Astrocyte of the cerebellum (primary cell): ENCODE measurements around the gene RPF1.

Experiments used
- DNase-seq: peaks from one replicate; pipeline ENCODE4 v3.0.0-alpha.2; 2011; ENCODE audit warnings: low read depth
- H3K4me3 ChIP-seq: 2 replicates; pipeline ENCODE4 v1.5.1; 2011; ENCODE audit warnings: mild to moderate bottlenecking, low read depth, low read length, moderate library complexity
- in situ Hi-C: cut with HindIII; loops from 2 replicates; pipeline ENCODE4 v1.10.0; 2017; ENCODE audit warnings: low sequenced_read_pairs
- TF ChIP-seq, protein P1 (sequence below): IDR thresholded peaks from 2 replicates; pipeline ENCODE4 v1.5.1; 2012; ENCODE audit warnings: low read length, low read depth, moderate library complexity, mild to moderate bottlenecking; ENCODE audit errors: missing control alignments

The RPF1 gene

GRCh38 chr1:84492726-84493125 is 13.7 kb downstream of the RPF1 start:
- DNase-seq = no peak
- H3K4me3 ChIP-seq = no peak overlapping the region
- in situ Hi-C loops = no loop called here
- TF ChIP-seq, protein P1, sequence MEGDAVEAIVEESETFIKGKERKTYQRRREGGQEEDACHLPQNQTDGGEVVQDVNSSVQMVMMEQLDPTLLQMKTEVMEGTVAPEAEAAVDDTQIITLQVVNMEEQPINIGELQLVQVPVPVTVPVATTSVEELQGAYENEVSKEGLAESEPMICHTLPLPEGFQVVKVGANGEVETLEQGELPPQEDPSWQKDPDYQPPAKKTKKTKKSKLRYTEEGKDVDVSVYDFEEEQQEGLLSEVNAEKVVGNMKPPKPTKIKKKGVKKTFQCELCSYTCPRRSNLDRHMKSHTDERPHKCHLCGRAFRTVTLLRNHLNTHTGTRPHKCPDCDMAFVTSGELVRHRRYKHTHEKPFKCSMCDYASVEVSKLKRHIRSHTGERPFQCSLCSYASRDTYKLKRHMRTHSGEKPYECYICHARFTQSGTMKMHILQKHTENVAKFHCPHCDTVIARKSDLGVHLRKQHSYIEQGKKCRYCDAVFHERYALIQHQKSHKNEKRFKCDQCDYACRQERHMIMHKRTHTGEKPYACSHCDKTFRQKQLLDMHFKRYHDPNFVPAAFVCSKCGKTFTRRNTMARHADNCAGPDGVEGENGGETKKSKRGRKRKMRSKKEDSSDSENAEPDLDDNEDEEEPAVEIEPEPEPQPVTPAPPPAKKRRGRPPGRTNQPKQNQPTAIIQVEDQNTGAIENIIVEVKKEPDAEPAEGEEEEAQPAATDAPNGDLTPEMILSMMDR = no peak

DNA sequence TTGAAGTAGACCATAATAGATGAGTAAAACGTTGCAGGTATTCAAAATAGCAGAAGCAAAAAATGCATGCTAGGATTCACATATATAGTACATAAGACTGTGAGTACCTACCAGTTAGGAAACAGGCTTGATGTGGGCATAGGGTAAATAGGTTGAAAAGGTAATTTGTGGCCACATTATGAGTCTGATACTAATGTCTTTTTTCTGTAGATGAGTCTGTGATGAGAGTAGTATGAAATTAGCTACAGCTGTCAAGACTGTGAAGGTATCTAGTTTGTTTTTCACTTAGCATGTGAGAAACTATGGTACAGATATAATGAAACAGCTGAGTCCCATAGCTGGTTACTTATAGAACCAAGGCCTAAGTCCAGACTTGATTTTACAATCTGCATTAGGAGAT is 14.7 kb downstream of the RPF1 start:
- H3K4me3 ChIP-seq = no peak overlapping the region
- DNase-seq = no peak
- TF ChIP-seq, protein P1 = no peak
- in situ Hi-C loops = no loop called here

- DNase-seq = no peak
- no peak overlapping the region for H3K4me3 ChIP-seq
- in situ Hi-C loops = no loop called here
- TF ChIP-seq, protein P1 = no peak
These were observed 17.4 kb downstream of the RPF1 start for GRCh38 chr1:84496498-84496897.

DNA sequence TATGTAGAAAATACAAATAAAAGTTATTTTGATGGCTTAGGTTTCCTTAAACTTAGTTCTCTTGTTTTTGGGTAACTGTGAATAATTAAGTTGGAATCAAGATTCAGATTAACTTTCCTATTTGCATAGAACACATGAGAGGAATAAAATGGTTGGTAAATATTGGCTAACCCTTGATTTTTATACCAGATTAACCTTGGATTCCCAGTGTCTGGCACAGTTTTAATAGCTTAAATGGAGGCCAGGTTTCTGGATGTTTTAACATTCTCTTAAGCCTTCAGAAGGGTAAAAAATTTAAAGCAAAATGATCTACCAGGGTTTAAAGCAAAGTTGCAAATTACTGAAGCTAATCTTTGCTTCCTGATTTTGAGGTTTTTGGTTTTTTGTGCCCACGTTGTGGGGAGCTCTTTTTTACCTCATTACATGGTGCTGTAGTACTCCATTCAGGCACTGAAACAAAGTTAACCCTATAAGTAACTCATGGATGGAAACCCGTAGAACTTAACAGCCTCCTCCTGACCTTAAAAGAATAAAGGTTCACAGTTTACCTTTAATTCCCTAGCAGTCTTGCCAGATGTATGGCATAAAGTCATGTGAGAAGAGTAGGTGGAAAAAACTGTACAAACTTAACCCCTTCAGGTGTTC is 18.7 kb downstream of the RPF1 start:
- in situ Hi-C loops = no loop called here
- DNase-seq = no peak
- H3K4me3 ChIP-seq = no peak overlapping the region
- TF ChIP-seq, protein P1 = no peak

GRCh38 chr1:84502927-84503326 is 23.9 kb downstream of the RPF1 start:
- no peak overlapping the region for H3K4me3 ChIP-seq

DNA sequence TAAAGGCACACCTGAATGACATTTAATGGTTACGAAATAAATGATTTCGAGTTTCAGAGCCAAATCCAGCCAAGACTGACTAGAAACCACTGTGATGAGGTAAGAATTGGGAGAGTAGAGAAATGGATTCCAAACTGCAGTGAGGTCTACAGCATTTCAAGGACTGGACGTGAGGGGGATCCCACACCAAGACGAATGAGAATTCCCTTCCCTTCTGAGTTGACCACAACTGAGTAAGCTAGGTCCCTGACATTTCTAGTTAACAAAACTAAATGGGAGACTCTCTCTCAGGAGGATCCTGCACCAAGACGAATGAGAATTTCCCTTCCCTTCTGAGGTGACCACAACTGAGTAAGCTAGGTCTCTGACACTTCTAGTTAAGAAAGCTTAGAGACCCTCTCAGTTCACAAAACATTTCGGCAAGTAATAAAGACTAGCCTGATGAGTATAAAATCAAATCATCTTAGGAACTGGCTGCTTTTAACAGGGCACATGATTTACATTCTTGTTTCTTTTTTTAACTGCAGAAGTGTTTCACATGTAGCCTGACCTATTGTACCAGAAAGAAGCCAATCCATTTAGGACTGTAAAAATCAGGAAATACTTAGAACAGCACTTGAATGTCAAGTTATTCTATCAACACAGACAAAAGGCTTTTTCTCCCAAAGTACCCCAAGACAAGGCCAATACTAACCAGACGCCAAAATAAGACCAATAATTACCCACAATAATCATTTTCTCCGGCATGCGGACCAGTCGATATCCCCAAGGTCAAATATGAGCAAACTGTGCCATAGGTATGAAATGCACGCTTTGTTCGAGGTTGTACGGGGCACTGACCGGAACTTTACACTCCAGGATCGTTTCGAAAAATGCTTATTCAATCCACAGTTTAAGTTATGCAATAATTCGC is 25.8 kb downstream of the RPF1 start:
- TF ChIP-seq, protein P1 = peak; percentile 30
- in situ Hi-C loops = no loop called here
- peak; percentile 75 for DNase-seq
- peak overlapping the region; percentile 92 for H3K4me3 ChIP-seq

More at GRCh38 chr1:84502927-84503326, 23.9 kb downstream of the RPF1 start:
- in situ Hi-C loops = no loop called here
- TF ChIP-seq, protein P1 = no peak
- no peak for DNase-seq
